Occipital lobe (tissue), 2 donors: ENCODE results near the gene MAGEB3. TPM values are rescaled to one million over a fixed set of nuclear protein-coding genes. Genes with fewer than 3 reads are reported as not detected.

Source experiments
- DNase-seq: peaks from one replicate; lab custom pipeline; 2025; lab: John Stamatoyannopoulos, UW
- total RNA-seq: library from RNA; depleted of rRNA; stranded (reverse); fragments of >200 nt; gene quantifications from one replicate; pipeline ENCODE4 v1.2.3, GENCODE V29; 2014

The MAGEB3 gene
- total RNA-seq, 1 donor from 2014 or later: not detected

GRCh38 chrX:30280428-30280827, 50.0 kb downstream of the MAGEB3 start:
- DNase-seq: no peak

- DNase-seq: no peak
Measured at GRCh38 chrX:30282527-30282926, 52.1 kb downstream of the MAGEB3 start.

DNA sequence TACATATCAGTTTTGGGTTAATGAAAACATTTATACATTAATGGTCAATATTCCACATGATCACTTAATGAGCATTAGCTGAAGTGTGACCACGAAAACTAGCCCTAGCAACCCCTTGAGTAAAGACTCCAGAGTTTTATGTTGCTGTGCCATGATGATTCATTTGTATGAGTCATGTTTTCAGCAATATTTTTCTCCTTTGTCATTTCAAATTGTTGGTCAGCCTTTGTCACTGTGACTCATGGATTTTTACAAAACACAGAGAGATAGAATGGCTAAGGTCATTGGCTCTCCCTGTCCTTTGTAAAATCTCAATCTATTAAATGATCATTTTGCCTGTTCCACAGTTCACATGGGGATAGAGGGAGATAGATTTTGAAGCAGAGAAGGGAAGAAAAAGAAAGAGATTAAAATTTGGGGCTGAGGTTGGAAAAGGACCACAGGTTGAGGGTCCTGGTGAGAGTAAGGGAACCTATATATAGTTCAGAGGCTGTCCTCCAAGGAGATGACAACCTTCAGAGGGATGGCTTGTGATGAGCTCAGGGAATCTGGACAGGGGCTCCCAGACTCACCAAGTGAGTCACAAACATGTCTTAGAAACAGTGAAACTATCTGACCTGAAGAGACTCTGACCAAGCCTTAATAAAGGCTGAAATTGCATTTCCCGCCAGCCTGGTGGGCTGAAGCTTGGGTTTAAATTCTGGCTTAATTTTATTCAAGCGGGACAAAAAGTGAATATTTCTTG, 53.2 kb downstream of the MAGEB3 start:
- no peak for DNase-seq

Other genes with a start within 250 kb of the MAGEB3 start
- gene MAGEB2, start 15.1 kb upstream of the MAGEB3 start, total RNA-seq: not detected
- gene MAGEB4, start 11.3 kb downstream of the MAGEB3 start, total RNA-seq: not detected
- gene MAGEB1, start 16.5 kb downstream of the MAGEB3 start, total RNA-seq: not detected
- 0.31 TPM for gene NR0B1, start 78.7 kb downstream of the MAGEB3 start, total RNA-seq